IMR-90 (cell line): ENCODE results near the gene LRRC61. TPM values are rescaled to one million over a fixed set of nuclear protein-coding genes. Genes with fewer than 3 reads are reported as not detected.

ENCODE experiments used
- ATAC-seq: fragments of 200-7000 bp; cut with Tn5 transposase; 2 replicates; pipeline ENCODE4 v1.9.1; 2020; ENCODE audit warnings: low read depth, mild to moderate bottlenecking, moderate library complexity
- BruUV-seq: library from RNA; stranded (reverse); fragments of 400-500 nt; replicated peaks from 2 replicates; lab custom pipeline; 2021; lab: Mats Ljungman, UMichigan
- CTCF ChIA-PET: fragments of 300-600 bp; formaldehyde crosslinking; extraction: SDS; loops from one replicate; lab custom pipeline; 2021; ENCODE audit warnings: antibody characterized with exemption; lab: Yijun Ruan, JAX
- POLR2A ChIA-PET: fragments of 300-600 bp; sonication (Branson Sonifier 250); formaldehyde crosslinking; loops from one replicate; lab custom pipeline; 2022; ENCODE audit warnings: antibody characterized with exemption; ENCODE audit not compliant: unreplicated experiment; lab: Charles Lee
- DNase-seq: peaks from one replicate; pipeline ENCODE4 v3.0.0; 2013
- H2AFZ ChIP-seq: replicated peaks from 2 replicates; pipeline ENCODE3; 2013; ENCODE audit warnings: low read length, mild to moderate bottlenecking; ENCODE audit not compliant: poor library complexity
- H2AK5ac ChIP-seq: 2 replicates; pipeline ENCODE4 v1.6.1; 2013; ENCODE audit warnings: low read depth, low read length, inconsistent platforms
- H2AK9ac ChIP-seq: replicated peaks from 2 replicates; pipeline ENCODE3; 2013; ENCODE audit warnings: mild to moderate bottlenecking, low read depth, low read length, moderate library complexity; ENCODE audit not compliant: poor library complexity
- H2BK120ac ChIP-seq: 2 replicates; pipeline ENCODE4 v1.6.1; 2013; ENCODE audit warnings: low read depth, low read length, inconsistent platforms
- H2BK15ac ChIP-seq: 3 replicates; pipeline ENCODE4 v1.6.1; 2013; ENCODE audit warnings: low read depth, low read length, inconsistent platforms
- H2BK20ac ChIP-seq: 2 replicates; pipeline ENCODE4 v1.6.1; 2013; ENCODE audit warnings: low read depth, mild to moderate bottlenecking, inconsistent platforms, low read length, moderate library complexity
- H2BK5ac ChIP-seq: 2 replicates; pipeline ENCODE4 v1.6.1; 2013; ENCODE audit warnings: mild to moderate bottlenecking, low read depth, low read length, inconsistent platforms; ENCODE audit not compliant: poor library complexity, severe bottlenecking
- H3K14ac ChIP-seq: replicated peaks from 2 replicates; pipeline ENCODE4 v1.6.1; 2013; ENCODE audit warnings: low read depth, low read length, inconsistent platforms
- H3K18ac ChIP-seq: 2 replicates; pipeline ENCODE4 v1.6.1; 2013; ENCODE audit warnings: low read depth, low read length, control low read depth
- H3K23ac ChIP-seq: 2 replicates; pipeline ENCODE4 v1.6.1; 2013; ENCODE audit warnings: low read depth, low read length, inconsistent platforms
- H3K27ac ChIP-seq: 2 replicates; pipeline ENCODE4 v1.5.1; 2013; ENCODE audit warnings: mild to moderate bottlenecking, control low read depth, low read length; ENCODE audit not compliant: insufficient read depth
- H3K27me3 ChIP-seq: 2 replicates; pipeline ENCODE4 v1.6.1; 2013; ENCODE audit warnings: low read length; ENCODE audit not compliant: control insufficient read depth, insufficient read depth
- H3K36me3 ChIP-seq: 2 replicates; pipeline ENCODE4 v1.6.1; 2013; ENCODE audit warnings: low read length, mixed read lengths; ENCODE audit not compliant: control insufficient read depth, insufficient read depth
- H3K4ac ChIP-seq: 2 replicates; pipeline ENCODE4 v1.6.1; 2013; ENCODE audit warnings: low read depth, low read length, inconsistent platforms
- H3K4me1 ChIP-seq: 2 replicates; pipeline ENCODE4 v1.6.1; 2013; ENCODE audit warnings: low read length, mixed read lengths; ENCODE audit not compliant: control insufficient read depth, insufficient read depth
- H3K4me2 ChIP-seq: 2 replicates; pipeline ENCODE4 v1.6.1; 2013; ENCODE audit warnings: low read depth, mild to moderate bottlenecking, control low read depth, low read length, moderate library complexity
- H3K4me3 ChIP-seq: 2 replicates; pipeline ENCODE4 v1.5.1; 2013; ENCODE audit warnings: low read depth, mild to moderate bottlenecking, control low read depth, low read length, moderate library complexity; ENCODE audit not compliant: insufficient read depth
- H3K56ac ChIP-seq: 2 replicates; pipeline ENCODE4 v1.6.1; 2013; ENCODE audit warnings: low read length, inconsistent platforms; ENCODE audit not compliant: insufficient read depth; ENCODE audit errors: extremely low read depth
- H3K79me1 ChIP-seq, 2 experiments: 2 replicates each; pipeline ENCODE4 v1.6.1; 2013; ENCODE audit warnings: low read length in 2 of 2, inconsistent platforms in 1 of 2, low read depth in 1 of 2
- H3K9ac ChIP-seq: 2 replicates; pipeline ENCODE4 v1.6.1; 2013; ENCODE audit warnings: low read depth, low read length, control low read depth
- H3K9me1 ChIP-seq: 2 replicates; pipeline ENCODE4 v1.6.1; 2013; ENCODE audit warnings: low read length, inconsistent platforms; ENCODE audit not compliant: insufficient read depth
- H3K9me3 ChIP-seq: 2 replicates; pipeline ENCODE4 v1.6.1; 2013; ENCODE audit warnings: low read length; ENCODE audit not compliant: control insufficient read depth, insufficient read depth
- H4K20me1 ChIP-seq: 2 replicates; pipeline ENCODE4 v1.6.1; 2013; ENCODE audit warnings: low read length, inconsistent platforms; ENCODE audit not compliant: insufficient read depth
- H4K5ac ChIP-seq: 2 replicates; pipeline ENCODE4 v1.6.1; 2013; ENCODE audit warnings: mild to moderate bottlenecking, low read depth, low read length, control low read depth
- H4K8ac ChIP-seq, 2 experiments: 2 replicates each; pipeline ENCODE4 v1.6.1; 2013; ENCODE audit warnings: low read depth in 2 of 2, low read length in 2 of 2, control low read depth in 1 of 2, inconsistent platforms in 1 of 2
- H4K91ac ChIP-seq: 2 replicates; pipeline ENCODE4 v1.6.1; 2013; ENCODE audit warnings: low read depth, low read length, inconsistent platforms; ENCODE audit not compliant: insufficient read depth
- SMC3 ChIP-seq: fragments of 150-350 bp; IDR thresholded peaks from 2 replicates; pipeline ENCODE4 v1.6.1; 2016; ENCODE audit warnings: low read depth, mild to moderate bottlenecking, antibody characterized with exemption, low read length, moderate library complexity
- USF2 ChIP-seq: fragments of 150-350 bp; IDR thresholded peaks from 2 replicates; pipeline ENCODE4 v1.6.1; 2017; ENCODE audit warnings: mild to moderate bottlenecking, antibody characterized with exemption, low read length, low read depth
- WGBS, 2 experiments: methylation state at CpG; one replicate each; pipeline versions ENCODE4 v1.1.5 to v1.1.7; 2013; ENCODE audit warnings: missing lambda C conversion rate in 2 of 2; ENCODE audit not compliant: insufficient read length in 1 of 2; ENCODE audit errors: extremely low coverage in 2 of 2; 5-methylcytosine and 5-hydroxymethylcytosine counted together
- dilution Hi-C: fragments of 300-500 bp; cut with HindIII; formaldehyde crosslinking; loops from one replicate; pipeline ENCODE4 v1.14.3; 2018; ENCODE audit warnings: low sequenced_read_pairs; ENCODE audit not compliant: unreplicated experiment
- in situ Hi-C: fragments of 300-500 bp; cut with MboI; formaldehyde crosslinking; loops from 3 replicates; pipeline ENCODE4 v1.14.3; 2019; ENCODE audit warnings: low sequenced_read_pairs, inconsistent platforms, mixed read lengths
- intact Hi-C: fragments of 100-400 bp; cut with micrococcal nuclease; formaldehyde crosslinking; loops from 2 replicates; pipeline ENCODE4 v1.10.0; 2022
- polyA plus RNA-seq, 3 experiments: library from polyadenylated mRNA; depleted of rRNA; stranded (reverse); fragments of >200 nt; gene quantifications; 2 replicates each; pipeline ENCODE4 v1.2.3, GENCODE V29; 2012; ENCODE audit warnings: low replicate concordance in 1 of 3
- total RNA-seq: library from RNA; depleted of rRNA; stranded (reverse); fragments of >200 nt; gene quantifications from 2 replicates; pipeline ENCODE4 v1.2.3, GENCODE V29; 2012

Gene LRRC61
- total and polyA plus RNA-seq, 2 of the 4 experiments (the other 2 are of a cell fraction) = 0.07 TPM; not detected in 1

GRCh38 chr7:150313870-150314269 is 9.3 kb upstream of the LRRC61 start:
- H3K9ac ChIP-seq = no peak overlapping the region
- intact Hi-C loops (no loop called here), dilution Hi-C loops (no loop called here), in situ Hi-C loops (loop anchor here (25.0 kb wide), 1 partner anchor 423 kb away; the partner anchor contains the start of gene GIMAP5)
- no peak for DNase-seq
- no peak overlapping the region for H3K14ac ChIP-seq
- no peaks in the 10 kb centered on the region for H4K20me1 ChIP-seq
- H3K4me2 ChIP-seq = no peak overlapping the region
- H2BK5ac ChIP-seq = no peak overlapping the region
- no peak overlapping the region for H2AK9ac ChIP-seq
- H2AK5ac ChIP-seq = no peak overlapping the region
- ChIA-PET POLR2A (no interaction called here), CTCF (no interaction called here)
- BruUV-seq = no TSS peak
- no peak overlapping the region for H3K27ac ChIP-seq
- no peak overlapping the region for H3K56ac ChIP-seq
- H4K5ac ChIP-seq = no peak overlapping the region
- H3K9me1 ChIP-seq = 0 out of 2 replicates have a peak, but pooled peaks cover 3% of the 10 kb centered on the region
- no peak overlapping the region for H3K23ac ChIP-seq
- H4K8ac ChIP-seq = no peak overlapping the region
- peak overlapping the region; percentile 45; the same call in 1 of the 2 replicates for H2BK20ac ChIP-seq
- H3K27me3 ChIP-seq = no peaks in the 10 kb centered on the region
- no peak for ATAC-seq
- no peaks in the 10 kb centered on the region for H3K79me1 ChIP-seq
- no peak overlapping the region for H3K18ac ChIP-seq
- H2BK15ac ChIP-seq = no peak overlapping the region; the same call in 2 of the 3 replicates
- no peak overlapping the region; the same call in 1 of the 2 replicates for H3K4ac ChIP-seq
- no peak overlapping the region for H2AFZ ChIP-seq
- TF ChIP-seq USF2 (no peak), SMC3 (no peak)
- no peaks in the 10 kb centered on the region for H3K9me3 ChIP-seq
- H3K4me3 ChIP-seq = no peak overlapping the region
- WGBS, 2 experiments = 100% methylated on average over 1 of the region's 6 CpGs; no CpG with 5 or more reads in 1 of the 2 experiments
- no peak overlapping the region for H2BK120ac ChIP-seq
- H3K36me3 ChIP-seq = no peaks in the 10 kb centered on the region
- H3K4me1 ChIP-seq = peaks cover 5% of the 10 kb centered on the region; the same call in 1 of the 2 replicates
- peak overlapping the region; percentile 45; the same call in 1 of the 2 replicates for H4K91ac ChIP-seq
